HG03103 (cell line): ENCODE results near the gene MPDZ.

Source experiments
- ATAC-seq: cut with Tn5 transposase; IDR thresholded peaks from one replicate; pipeline ENCODE4 v1.9.1; 2021; ENCODE audit warnings: low read depth; ENCODE audit not compliant: unreplicated experiment

MPDZ gene

GRCh38 chr9:13279284-13280141 is at the start of gene MPDZ:
Gene MPDZ (minus strand): TSS chr9:13279692. CDS start chr9:13250315, 29,377 bp downstream.
- no peak for ATAC-seq

GRCh38 chr9:13324988-13325387 is 45.5 kb upstream of the MPDZ start:
- ATAC-seq: no peak

GRCh38 chr9:13322828-13323550 is 43.5 kb upstream of the MPDZ start:
- ATAC-seq: no peak

DNA sequence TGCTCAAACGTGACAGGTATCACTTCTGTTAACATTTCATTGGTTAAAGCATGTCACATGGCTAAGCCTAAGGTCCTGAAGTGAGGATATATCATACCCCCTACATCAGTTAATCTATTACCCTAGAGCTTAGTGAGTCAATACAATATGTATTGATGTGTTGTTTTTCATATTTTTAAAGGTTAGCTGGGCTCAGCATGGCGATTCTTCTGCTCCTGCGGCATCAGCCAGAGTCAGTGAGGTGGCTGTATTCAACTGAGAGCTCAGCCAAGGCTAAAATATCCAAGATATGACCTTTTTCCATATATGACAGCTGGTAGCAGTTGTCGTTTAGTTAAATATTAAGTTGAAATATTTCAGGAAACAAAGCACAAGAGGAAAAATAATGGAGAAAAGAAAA is 38.5 kb upstream of the MPDZ start:
- ATAC-seq: no peak

DNA sequence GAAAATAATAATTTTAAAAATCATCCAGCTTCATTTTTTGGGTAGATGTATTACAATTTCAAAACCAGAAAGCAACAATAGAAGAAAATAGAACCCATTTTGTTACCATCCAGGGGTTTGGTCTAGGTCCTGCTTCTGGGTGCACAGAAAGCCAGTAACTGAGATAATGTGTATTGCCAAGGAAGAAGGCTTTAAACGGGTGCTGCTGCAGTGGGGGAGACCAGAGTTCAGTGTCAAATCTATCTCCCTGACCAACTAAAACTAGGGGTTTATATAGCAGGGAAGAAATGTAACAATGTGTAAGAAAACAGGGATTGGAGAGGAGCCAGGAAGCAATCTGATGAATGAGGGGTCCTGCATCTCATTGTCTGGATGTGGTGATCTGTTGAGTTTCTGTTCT is 17.5 kb upstream of the MPDZ start:
- no peak for ATAC-seq

- ATAC-seq: no peak
These were observed 16.1 kb upstream of the MPDZ start for GRCh38 chr9:13295556-13295955.

DNA sequence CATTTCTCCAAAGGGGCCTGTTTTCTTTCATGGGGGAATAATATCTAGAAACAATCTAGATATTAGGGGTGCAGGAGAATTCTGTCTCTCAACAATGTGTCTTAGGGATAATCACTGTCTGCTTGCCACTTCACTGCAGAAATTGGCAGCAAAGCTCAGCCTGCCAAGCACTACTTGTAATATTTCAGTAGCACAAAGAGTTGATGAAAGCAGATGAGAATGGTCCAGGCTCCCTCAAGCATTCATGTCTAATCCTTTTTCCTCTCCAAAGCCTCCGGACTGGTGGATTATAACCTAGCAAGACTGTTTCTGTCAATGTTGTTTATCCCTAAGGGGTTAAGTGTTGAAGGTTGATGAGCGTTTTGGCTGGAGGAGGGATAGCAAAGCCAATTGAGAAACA is 13.3 kb upstream of the MPDZ start:
- ATAC-seq: no peak

DNA sequence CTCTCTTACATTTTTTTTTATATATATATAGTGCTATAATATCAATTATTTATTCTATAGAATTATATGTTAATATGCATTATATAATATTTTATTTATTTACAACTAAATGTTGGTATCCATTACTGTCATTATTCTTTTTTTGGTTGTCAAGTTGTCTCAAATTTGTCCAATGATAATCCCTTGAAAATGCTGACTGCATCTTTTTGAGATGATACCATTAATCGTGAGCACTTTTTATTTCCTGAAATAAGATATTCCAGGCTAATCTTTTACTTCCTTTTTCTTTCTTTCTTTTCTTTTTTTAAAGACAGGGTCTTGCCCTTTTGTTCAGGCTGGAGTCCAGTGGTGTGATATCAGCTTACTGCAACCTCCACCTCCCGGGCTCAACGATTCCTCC is 12.7 kb upstream of the MPDZ start:
- ATAC-seq: no peak

GRCh38 chr9:13291718-13292117 is 12.2 kb upstream of the MPDZ start:
- ATAC-seq: no peak

DNA sequence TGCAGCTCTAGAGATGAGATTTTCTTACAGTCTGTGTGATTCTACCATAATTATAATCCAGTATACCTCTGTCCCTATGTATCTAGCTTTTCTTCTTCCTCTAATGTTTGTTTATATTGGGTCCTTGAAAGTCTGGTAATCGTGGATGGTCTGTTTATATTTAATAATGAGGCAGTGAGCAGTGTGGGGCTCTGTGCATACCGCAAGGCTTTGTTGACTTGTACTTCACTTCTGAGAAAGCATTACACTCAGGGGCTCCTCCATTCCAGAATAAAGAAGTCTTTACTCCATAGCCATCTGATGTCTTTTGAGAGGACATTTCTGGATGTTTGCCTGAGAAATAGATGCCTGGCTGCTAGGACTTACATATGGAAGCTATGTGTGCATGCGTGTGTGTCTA is 4.5 kb upstream of the MPDZ start:
- no peak for ATAC-seq

GRCh38 chr9:13282998-13283397 is 3.5 kb upstream of the MPDZ start:
- ATAC-seq: no peak

DNA sequence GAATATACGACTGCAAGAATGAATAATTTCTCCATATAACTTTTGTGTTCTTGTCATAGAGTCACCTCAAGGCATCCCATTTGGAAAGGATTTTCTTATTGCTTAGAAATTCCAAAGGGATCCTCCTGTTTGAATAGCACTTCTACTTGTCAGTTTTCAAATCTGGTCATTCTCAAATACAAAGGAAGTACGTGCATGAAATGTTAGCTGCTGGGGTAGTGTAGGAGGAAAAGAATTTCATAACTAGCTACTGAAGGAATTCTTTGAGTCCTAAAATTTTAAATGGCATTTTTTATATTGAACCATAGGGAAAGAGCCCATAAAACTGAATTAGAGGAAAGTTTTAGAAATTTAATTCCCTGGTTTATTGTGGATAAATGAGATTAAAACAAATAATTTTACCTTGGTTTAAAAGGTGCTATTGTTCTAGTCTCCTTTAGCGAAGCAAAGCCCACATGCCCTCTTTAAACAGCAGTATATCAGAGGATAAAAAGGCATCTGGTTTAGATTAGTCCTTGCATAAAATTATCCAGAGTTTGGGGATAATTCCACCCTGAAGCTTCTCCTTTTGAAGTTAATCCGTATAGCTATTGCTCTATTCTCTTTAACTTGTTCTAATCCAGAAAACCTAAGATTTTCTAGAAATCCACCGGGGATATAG is 2.0 kb upstream of the MPDZ start:
- ATAC-seq: no peak

- no peak for ATAC-seq
These were observed 885 bp downstream of the MPDZ start for GRCh38 chr9:13278368-13279246.

- ATAC-seq: no peak
These were observed 1.5 kb downstream of the MPDZ start for GRCh38 chr9:13278023-13278367.

GRCh38 chr9:13274886-13275641 is 4.4 kb downstream of the MPDZ start:
- ATAC-seq: no peak

DNA sequence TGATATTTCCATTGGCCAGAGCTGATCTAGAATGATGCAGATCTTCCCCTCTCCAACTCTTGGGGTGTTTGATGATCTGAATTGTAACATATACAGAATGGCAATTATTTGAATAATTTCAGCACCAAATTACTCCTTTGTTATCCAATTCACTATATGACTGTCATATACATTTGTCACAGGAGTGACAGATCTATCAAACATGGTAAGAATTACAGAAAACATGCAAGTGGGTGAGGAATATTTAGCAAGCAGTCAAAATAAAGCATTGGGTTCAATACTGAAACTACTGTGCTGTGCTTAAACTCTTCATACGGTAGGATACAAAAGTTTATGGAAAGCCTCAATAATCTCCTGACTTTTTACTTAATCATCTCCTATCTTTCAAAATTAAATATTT is 8.8 kb downstream of the MPDZ start:
- no peak for ATAC-seq

GRCh38 chr9:13269589-13270452 is 9.7 kb downstream of the MPDZ start:
- no peak for ATAC-seq

DNA sequence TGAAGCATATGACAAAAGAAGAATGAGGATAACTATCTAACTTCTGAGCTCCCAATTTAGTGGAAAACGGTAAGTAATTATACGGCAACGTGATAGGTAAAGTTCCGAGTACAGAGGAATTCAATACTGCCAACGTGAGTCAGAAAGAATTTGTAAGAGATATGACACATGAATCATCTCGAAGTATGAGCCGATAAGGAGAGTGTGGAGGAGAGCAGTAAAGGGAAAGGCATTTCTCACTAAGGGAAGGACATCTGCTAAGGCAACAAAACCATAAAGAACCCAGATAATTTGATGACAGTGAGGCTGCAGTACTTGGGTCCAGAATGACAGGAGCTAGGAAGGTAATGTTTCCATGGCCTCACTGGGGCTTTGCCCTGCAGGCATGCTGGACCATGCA is 11.0 kb downstream of the MPDZ start:
- no peak for ATAC-seq

DNA sequence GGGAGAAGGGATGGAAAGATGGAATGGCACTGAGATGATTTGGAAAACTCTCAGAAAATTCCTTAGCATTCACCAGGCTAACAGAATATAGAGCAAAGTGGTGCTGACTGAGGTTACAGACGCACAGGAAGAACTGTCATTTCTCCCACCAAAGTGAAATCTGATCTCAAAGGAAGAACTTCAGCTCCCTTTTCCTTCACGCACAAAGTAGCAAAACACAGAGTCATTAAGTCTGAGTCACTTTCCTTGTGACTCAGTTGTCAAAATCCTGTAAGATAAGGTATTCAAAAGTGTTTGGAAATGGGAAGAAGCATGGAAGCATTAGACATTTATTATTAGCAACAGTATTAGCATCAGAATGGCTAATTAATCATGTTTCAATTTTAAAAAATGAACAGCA is 11.7 kb downstream of the MPDZ start:
- no peak for ATAC-seq
